NCI-H345 treated with DMSO at 0.1 percent for 48 hours (cell line): ENCODE data around the gene UMAD1.
A peak's percentile ranks its signal among the peaks of the same experiment; 100 is the strongest.
"Not testable (repeated sequence)": the region's sequence is repeated elsewhere in the genome, so short reads cannot be mapped to it uniquely, and the experiment has no call there.

ENCODE experiments used
- DNase-seq: peaks from one replicate; lab custom pipeline; 2025; ENCODE audit not compliant: unreplicated experiment; lab: John Stamatoyannopoulos, UW

The UMAD1 gene

DNA sequence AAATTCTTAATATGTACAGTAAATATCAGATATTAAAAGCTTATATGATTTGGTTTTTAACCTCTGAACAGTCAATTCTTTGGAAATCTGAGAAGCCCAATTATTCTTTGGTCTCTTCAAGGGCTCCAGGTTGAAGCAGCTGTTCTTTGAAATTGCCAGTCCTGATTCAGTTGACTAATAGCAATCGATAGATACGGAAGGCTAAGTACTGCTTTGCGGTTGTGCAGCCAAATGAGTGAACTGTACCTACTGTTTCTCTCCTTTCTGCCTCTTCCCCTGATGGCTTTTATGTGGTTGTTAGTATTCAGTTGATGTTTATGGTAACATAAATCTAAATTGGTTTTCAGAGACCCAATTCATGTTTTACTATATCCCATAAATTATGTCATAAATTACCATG lies 181.0 kb downstream of the UMAD1 start:
- no peak for DNase-seq

DNA sequence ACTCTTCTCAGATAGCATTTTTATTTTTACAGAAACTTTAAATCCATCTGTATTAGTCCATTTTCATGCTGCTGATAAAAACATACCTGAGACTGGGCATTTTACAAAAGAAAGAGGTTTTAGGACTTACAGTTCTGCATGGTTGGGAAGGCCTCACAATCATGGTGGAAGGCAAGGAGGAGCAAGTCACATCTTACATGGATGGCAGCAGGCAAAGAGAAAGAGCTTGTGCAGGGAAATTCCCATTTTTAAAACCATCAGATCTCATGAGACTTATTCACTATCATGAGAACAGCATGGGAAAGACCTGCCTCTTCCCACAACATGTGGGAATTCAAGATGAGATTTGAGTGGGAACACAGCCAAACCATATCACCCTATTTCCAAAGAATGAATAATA lies 184.7 kb downstream of the UMAD1 start:
- not testable (repeated sequence) for DNase-seq

DNA sequence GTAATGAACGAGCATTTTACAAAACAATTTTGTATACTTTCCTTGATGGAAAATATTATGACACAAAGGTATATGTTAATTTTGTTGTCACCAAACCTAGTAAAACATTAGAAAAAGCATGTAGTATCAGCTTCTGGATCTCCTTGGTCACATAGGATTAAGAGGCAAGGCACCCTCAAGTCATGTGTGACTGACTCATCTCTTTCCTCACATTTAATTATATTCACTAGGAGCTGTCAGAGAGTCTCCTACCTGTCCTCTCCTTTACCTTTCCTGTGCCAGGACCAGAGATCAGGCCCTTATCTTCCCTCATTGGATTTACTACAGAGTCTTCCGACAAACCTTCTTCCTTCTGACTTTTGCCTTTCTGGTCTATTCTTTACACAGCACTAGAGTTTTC lies 189.1 kb downstream of the UMAD1 start:
- no peak for DNase-seq

DNA sequence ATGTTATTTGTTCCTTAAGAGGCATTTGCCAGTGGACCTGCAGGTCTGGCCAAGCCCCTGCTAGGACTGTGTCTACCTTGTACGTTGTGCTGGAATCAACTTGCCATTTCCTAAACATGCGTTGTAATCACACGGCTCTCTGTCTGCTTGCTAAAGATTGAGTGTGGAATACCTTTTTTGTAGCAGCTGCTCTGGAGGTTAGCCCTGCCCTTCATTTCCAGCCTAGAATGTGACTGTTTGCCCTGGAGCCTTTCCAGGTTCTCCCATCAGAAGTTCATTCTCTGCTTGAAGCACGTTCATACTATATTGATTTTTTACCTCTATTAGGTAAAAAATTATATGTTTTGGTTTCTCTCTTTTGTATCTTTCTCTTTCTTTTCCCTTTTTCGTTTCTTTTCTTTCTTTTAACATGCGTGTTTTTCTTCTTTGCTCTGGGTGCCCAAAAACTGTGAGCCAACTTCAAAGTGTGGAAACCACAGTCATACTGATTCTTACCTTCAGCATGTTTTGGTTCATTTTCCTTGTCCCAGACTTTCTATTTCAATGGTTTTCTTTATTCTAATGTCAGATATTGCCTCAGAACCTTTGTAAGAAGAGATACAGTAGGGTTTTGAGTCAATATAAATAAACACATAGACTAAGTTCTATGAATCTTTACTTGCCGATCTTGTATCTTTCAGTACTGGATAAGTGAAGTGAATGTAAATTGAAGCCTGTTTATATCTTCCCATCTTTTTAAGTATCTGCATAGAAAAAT lies 189.7 kb downstream of the UMAD1 start:
- DNase-seq = no peak

DNA sequence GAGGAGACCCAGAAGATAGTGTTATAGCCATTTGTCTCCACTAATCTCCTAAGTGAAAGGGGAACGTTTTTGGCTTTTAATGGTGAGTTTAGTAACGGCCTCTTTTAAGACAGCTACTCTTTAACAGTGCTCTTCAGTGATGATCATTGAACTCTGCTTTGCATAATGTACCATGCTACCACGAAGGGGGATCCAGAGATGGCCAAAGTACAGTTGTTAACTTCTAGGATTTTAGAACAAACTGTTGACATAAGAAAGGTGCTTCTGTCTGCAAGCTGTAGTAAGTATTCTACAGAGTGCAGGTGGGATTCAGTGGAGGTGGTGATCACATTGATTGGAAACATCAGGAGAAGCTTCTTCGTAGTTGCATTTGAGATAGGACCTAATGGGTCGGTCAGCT lies 192.0 kb downstream of the UMAD1 start:
- DNase-seq = no peak

DNA sequence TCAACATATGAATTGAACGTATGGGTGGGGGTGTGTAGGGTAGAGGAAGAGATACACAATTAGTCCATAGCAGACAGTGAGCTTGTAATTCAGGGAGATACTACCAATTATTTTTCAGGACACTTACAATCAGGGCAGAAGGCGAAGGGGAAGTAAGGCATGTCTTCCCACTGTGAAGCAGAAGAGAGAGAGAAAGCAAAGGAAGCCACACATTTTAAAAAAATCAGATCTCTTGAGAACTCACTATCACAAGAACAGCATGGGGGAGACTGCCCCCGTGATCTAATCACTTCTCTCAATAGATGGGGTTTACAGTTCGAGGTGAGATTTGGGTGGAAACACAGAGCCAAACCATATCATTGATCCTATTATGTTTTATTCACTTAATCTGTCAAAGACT lies 194.2 kb downstream of the UMAD1 start:
- DNase-seq = no peak

DNA sequence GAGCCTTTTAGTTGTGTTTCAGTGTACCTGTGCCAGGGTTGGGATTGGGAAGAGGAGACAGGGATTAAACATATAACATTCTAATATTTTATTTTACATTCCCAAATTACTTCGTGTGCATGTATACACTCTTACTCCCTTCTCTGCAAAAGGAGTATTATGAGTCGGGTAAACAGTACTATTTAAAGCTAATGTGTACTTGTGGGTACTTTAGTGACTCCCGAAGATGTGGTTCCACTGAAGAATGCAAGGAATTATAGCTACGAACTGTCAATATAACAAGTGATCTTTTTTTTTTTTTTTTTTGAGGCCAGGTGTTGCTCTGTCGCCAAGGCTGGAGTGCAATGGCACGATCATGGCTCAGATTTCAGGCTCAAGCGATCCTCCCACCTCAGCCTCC lies 200.5 kb downstream of the UMAD1 start:
- no peak for DNase-seq

DNA sequence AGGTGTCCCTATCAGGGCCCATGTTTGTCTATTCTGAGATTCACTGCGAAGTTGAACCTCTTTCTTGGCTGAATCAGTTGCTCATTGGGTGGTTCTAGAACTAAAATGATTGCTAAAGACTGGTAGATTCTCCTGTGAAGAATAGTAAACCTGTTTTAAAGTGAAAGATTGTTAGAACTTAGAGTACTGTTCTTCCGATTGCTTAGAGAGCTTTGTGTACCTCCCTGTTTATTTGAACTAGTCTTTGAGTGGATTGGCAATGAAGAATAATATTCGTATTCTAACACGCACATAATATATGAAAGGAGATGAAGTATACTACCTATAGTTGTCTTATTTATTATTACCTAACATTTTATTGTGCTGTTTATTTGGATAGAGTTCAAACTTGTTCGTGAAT lies 202.7 kb downstream of the UMAD1 start:
- no peak for DNase-seq

DNA sequence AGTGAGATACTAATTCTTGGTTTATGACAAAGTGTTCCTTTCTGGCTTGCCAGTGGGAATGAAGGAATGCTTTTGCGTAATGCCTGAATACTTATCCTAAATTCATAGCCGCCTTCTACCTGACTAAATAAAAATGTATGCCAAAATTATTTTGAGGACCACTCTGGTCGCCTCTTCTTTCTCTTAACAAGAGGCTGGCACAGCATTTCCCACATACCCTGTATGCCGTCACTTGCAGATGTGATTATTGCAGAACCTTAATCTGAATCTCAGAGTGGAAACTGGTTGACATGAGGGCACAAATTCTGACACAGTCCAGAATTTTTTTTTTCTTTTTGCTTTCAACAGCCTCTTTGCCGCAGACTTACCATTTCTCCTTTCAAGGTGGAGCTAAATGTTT lies 203.4 kb downstream of the UMAD1 start:
- DNase-seq = no peak

DNA sequence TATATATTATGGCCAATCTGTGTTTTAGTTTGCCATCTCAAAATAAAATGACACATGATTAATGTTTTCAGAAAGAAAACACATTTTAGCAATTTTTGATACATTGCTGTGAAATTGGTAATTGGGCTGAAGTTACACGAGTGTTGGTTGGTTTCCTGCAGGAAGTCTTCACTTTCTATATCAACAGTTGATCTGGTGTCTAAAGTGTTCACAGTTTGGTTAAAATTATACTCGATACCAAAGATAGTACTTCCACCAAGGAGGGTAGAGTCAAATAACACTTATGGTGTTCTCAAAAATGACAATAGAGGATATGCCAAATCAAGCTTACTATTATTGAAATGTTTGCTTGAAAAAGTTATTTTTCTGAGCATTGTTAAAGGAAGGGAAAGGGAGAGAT lies 207.7 kb downstream of the UMAD1 start:
- no peak for DNase-seq

DNA sequence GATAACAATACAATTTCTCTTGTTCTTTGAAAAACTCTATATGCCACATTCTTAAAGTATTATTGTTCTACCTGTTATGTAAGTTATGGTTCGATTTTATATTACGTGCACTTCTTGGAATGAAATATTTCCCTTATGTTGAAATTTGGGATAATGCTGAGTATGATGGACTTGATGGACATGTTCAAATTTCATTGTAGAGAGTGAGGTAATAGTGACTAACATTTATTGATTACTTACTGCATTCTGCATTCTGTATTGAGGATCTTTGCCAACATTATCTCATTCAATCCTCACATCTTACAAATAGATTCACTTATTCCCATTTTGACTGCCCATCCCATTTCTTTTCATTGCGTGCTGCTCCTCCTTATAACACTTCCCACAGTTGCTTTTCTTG lies 208.3 kb downstream of the UMAD1 start:
- no peak for DNase-seq

DNA sequence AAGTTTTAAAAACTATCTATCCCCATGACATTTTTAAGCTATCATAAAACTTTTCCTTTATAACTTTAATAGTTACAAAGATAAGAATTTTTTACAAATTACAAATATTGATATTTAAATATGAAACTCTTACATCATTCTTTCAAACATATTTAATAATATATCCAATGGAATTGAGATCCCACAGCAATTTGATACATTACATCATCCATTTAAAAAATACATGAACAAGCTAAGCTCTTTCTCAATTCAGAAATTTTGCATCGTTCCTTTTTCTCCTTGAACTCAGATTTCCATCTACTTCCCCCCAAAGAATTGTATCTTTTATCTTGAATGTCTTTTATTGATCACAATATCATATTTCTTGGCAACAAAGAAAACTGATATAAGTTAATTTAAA lies 209.6 kb downstream of the UMAD1 start:
- no peak for DNase-seq

DNA sequence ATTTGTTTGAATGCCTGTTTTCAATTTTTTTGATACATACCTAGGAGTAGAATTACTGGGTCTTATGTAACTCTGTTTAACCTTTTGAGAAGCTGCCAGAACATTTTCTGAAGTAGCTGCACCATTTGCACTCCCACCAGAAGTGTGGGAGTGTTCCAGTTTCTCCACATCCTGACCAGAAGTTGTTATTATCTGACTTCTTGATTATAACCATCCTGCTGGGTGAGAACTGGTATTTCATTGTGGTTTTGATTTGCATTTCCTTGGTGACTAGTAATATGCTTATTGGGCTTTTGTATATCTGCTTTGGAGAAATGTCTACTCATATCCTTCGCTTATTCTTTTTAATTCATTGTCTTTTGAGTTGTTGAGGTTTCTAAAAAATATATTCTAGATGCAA lies 210.8 kb downstream of the UMAD1 start:
- no peak for DNase-seq

DNA sequence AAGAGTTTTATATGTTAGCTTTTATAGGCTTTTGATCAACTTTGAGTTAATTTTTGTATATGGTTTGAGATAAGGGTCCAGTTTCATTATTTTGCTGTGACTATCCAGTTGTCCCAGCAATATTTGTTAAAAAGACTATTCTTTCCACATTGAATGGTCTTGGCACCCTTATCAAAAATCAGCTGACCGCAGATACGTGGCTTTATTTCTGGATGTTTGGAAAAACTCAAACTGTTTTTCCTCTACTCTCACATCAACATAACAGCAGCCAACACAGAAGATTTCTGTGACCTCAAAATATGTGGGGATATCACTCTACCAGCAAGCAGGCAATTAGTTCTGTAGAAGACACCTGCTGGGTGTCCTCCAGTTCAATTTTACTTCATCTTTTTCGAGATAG lies 211.4 kb downstream of the UMAD1 start:
- DNase-seq = no peak

DNA sequence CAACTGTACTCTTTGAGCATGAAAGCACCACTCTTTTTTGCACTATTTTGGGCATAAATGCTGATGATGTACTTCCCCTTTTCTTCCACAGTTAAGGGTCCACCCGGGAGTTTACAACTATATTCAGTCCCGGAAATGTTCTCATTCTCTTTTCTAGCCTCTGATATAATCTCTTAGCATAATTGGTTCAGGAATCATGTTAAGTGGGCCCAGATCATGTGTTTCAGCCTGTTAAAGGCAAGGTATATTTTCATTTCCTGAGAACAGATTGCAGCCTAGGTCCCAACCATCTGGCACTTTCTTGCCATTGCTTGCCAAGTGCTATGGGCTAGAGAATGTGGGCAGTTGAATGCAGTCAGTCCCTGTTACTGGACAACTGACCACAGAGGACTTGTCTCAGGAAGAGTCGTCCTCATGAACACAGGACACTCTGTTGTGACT lies 216.6 kb downstream of the UMAD1 start:
- no peak for DNase-seq

DNA sequence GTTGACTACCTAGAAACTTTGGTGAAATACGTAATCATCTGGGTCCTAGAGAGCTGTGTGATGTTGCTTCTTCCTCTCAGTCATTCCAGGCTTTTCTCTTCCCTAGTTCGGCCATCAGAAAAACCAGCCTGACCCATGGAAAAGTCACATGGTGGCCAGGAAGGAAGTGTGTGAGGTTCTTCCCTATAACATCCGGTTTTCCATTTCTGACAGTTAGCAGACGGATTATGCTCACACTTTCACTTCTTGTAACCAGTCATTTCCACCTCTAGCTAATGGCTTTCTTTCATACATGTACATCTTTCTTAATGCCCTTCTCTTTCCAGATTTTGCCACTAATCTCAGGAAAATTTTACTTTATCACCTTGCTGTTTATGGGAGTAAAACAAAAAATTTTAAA lies 218.0 kb downstream of the UMAD1 start:
- no peak for DNase-seq

DNA sequence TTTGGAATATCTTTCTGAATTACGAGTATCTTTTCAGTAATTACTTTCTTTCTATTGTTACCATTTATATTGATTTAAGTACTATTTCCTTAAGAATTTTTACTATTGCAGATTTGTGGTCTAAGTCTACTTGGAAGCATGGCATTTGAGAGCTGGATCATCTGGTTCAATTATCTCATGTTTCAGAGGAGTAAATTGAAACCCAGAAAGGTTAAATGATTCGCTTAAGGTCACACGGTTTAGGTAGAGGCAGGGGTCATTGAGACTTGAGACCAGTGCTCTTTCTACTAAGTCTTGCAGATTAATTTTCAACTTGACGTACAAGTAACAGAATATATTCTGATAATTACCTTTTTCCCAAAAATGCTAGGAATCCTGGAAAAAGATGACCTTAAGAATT lies 218.9 kb downstream of the UMAD1 start:
- no peak for DNase-seq

DNA sequence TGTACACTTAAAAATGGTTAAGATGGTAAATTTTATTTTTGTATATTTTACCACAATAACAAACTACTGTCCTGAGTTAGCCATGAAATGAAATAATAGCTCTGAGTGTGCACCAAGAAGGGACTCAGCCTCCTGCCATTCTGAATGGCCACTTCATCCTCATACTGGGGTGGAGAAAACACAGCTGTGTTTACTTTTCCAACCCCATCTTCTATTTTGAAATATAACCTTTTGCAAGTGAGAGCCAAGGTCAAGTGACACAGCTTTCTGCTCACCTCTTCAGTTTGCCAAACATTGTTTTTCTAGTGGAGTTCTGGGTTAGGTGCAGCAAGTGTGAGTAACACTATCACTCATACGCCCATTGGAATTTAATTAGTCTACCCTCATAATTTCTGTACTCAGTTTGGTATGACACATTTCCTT lies 220.7 kb downstream of the UMAD1 start:
- DNase-seq = peak; percentile 89

DNA sequence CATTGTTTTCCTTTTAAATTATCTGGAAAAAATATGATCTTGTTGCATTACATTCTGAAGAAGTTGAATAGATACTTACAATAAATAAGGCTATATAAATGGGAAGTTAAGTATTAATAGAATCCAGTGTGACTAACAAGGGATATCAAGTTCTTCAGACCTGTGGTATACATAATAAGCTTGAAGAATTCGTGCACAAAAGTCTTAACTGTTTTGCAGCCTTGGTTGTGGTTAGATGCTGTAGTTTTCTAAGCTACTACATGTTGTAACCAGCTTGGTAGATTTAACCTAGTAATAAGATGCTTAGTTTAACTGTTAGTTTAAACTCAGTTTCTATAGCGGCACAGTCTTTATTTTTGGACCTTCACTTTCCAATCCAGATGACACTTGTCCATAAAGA lies 221.8 kb downstream of the UMAD1 start:
- no peak for DNase-seq

DNA sequence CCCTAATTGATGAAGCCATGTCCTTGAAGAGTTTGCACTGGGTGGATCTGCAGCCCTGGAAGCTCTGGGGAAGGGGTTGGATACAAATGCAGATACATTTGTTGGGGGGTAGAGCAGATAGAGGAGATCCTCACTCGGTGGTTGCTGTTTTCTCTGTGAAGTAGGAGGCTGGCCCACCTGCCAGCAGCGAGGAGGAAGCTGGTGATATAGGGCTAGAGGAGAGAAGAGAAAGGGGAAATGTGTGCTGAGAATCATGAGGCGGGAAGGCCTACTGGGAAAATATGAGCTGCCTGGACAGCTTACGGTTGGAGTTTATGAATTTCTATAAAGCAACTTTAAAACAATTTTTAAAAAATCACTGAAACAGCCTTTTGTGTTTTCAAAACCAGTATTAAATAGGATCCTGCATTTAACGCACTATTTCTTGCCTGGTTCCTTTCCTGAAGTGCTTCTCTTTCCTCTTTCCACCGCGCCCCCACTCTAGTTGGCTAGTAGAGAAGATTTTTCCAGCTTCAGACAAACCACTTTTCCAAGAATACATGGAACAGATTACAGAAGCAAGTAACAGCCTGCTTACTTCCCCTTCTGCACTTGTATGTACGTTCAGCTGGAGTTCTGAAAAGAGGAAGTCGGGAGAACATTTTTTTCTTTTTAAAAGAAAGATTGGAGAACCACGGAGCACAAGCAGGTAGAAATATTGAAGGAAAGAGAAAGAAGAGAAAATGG lies 227.5 kb downstream of the UMAD1 start:
- no peak for DNase-seq

DNA sequence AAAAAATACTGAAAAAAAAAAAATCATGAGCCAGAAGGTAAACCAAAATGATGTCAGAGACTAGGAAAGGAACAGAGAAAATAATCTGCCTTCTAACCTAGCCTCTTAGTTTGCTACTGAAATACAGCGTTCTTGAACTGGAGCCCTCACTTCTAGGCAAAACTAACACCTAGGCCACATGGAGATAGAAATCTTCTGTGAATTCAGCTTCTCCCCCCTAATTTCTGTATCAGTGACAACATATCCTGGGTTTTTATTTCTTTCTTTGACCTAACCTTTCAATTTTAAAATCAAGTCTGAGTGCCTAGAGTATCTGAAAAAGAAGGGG lies 228.0 kb downstream of the UMAD1 start:
- DNase-seq = no peak

DNA sequence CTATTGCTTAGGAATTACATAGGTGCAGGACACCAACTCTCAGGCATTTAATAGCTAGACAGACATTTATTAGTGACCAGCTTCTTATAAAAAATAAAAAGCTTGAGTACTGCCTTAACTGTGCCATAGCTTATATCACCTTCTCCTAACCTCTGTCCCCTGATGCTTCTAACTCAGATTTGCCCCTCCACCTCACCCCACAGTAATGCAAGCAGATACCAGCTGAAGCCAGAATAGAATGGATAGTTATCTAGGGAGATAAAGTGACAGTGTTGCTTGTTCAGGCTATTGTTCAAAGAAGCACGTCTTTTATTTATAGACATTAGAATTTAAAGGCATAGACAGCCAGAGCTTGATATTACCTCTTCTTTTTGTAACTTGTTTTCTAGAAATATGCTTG lies 228.5 kb downstream of the UMAD1 start:
- DNase-seq = no peak

DNA sequence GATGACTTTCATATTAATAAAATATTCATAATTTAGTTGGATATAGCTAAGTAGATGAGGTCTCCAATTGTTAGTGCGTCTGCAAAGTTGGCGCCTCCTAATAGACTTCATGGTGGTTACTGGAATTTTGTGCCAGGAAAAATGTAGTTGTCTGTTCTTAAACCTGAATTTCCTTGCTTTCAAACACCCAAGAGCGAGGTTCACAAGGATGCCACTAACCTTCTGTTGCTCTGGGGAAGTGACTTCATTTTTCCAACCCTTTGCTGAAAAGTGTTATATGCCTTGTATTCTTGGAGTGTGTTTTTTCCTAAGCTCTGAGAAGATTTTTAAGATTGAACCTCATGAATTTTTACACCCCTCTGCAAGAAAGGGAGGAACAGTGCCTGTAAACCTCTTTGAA lies 229.1 kb downstream of the UMAD1 start:
- DNase-seq = no peak
